GM19463 (cell line): ENCODE data around the gene TGIF2LX.
"Not testable (repeated sequence)": the region's sequence is repeated elsewhere in the genome, so short reads cannot be mapped to it uniquely, and the experiment has no call there.

Source experiments
- ATAC-seq: cut with Tn5 transposase; IDR thresholded peaks from one replicate; pipeline ENCODE4 v1.9.1; 2021; ENCODE audit warnings: mild to moderate bottlenecking, moderate library complexity; ENCODE audit not compliant: unreplicated experiment

Gene TGIF2LX

GRCh38 chrX:89921665-89922064 is at the start of gene TGIF2LX:
Gene TGIF2LX, plus strand, starts transcription at chrX:89921908. Its CDS starts 178 bp downstream, at chrX:89922086.
- not testable (repeated sequence) for ATAC-seq

DNA sequence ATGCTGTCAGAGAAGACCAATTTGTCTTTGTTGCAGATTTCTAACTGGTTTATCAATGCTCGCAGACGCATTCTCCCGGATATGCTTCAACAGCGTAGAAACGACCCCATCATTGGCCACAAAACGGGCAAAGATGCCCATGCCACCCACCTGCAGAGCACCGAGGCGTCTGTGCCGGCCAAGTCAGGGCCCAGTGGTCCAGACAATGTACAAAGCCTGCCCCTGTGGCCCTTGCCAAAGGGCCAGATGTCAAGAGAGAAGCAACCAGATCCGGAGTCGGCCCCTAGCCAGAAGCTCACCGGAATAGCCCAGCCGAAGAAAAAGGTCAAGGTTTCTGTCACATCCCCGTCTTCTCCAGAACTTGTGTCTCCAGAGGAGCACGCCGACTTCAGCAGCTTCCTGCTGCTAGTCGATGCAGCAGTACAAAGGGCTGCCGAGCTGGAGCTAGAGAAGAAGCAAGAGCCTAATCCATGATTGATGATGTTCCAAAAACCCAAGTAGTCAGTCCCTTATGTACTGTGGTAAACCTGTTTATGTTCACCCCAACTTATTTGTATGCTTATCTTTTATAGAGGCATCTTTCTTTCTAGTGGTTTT is 728 bp downstream of the TGIF2LX start:
- ATAC-seq: not testable (repeated sequence)

GRCh38 chrX:89943077-89943476 is 21.4 kb downstream of the TGIF2LX start:
- not testable (repeated sequence) for ATAC-seq

GRCh38 chrX:89965588-89965987 is 43.9 kb downstream of the TGIF2LX start:
- ATAC-seq: not testable (repeated sequence)
